PC-9 (cell line): ENCODE data around the gene FOXS1. TPM values are rescaled to one million over a fixed set of nuclear protein-coding genes. Genes with fewer than 3 reads are reported as not detected.

Experiments used
- BruUV-seq: library from RNA; stranded (reverse); fragments of 400-500 nt; replicated peaks from 2 replicates; lab custom pipeline; 2021; lab: Mats Ljungman, UMichigan
- CTCF ChIA-PET: fragments of 300-600 bp; sonication (Branson Sonifier 250); formaldehyde crosslinking; loops from one replicate; lab custom pipeline; 2022; ENCODE audit warnings: antibody characterized with exemption; lab: Charles Lee
- POLR2A ChIA-PET: fragments of 300-600 bp; sonication (Branson Sonifier 250); formaldehyde crosslinking; loops from one replicate; lab custom pipeline; 2022; ENCODE audit warnings: antibody characterized with exemption; ENCODE audit not compliant: unreplicated experiment; lab: Charles Lee
- DNase-seq, 2 experiments: peaks; one replicate each; pipeline versions ENCODE4 v3.0.0 to v3.0.0-alpha.2; 2015 to 2022; ENCODE audit warnings: mixed read lengths in 1 of 2
- H2AFZ ChIP-seq: fragments of 200-600 bp; sonication (generic); 2 replicates; pipeline ENCODE4 v1.8.1; 2017; ENCODE audit warnings: antibody characterized with exemption
- H3F3A ChIP-seq: fragments of 200-600 bp; sonication (generic); 2 replicates; pipeline ENCODE4 v1.8.1; 2017; ENCODE audit warnings: antibody characterized with exemption, mild to moderate bottlenecking, low read depth; ENCODE audit not compliant: insufficient read depth
- H3K27ac ChIP-seq: fragments of 200-600 bp; sonication (generic); 2 replicates; pipeline ENCODE4 v1.6.1; 2016; ENCODE audit warnings: mixed run types
- H3K27me3 ChIP-seq: fragments of 200-600 bp; sonication (generic); 2 replicates; pipeline ENCODE4 v1.6.1; 2016; ENCODE audit warnings: low read depth, mixed run types; ENCODE audit not compliant: insufficient read depth
- H3K36me3 ChIP-seq: fragments of 200-600 bp; sonication (generic); 2 replicates; pipeline ENCODE4 v1.6.1; 2016; ENCODE audit warnings: low read depth, mixed run types
- H3K4me1 ChIP-seq: fragments of 200-600 bp; sonication (generic); replicated peaks from 2 replicates; pipeline ENCODE4 v1.6.1; 2016; ENCODE audit warnings: mixed run types; ENCODE audit not compliant: insufficient read depth
- H3K4me2 ChIP-seq: fragments of 200-600 bp; sonication (generic); 2 replicates; pipeline ENCODE4 v1.6.1; 2017; ENCODE audit warnings: mixed run types
- H3K4me3 ChIP-seq: fragments of 200-600 bp; sonication (generic); 2 replicates; pipeline ENCODE4 v1.6.1; 2016; ENCODE audit warnings: mixed run types
- H3K79me2 ChIP-seq: fragments of 200-600 bp; sonication (generic); 2 replicates; pipeline ENCODE4 v1.6.1; 2017; ENCODE audit warnings: low read depth, mixed run types
- H3K9me2 ChIP-seq: fragments of 200-600 bp; sonication (generic); 2 replicates; pipeline ENCODE4 v1.8.1; 2017; ENCODE audit warnings: mild to moderate bottlenecking; ENCODE audit not compliant: insufficient read depth
- H3K9me3 ChIP-seq: fragments of 200-600 bp; sonication (generic); 2 replicates; pipeline ENCODE4 v1.8.1; 2016; ENCODE audit warnings: low read depth; ENCODE audit not compliant: insufficient read depth
- H4K20me1 ChIP-seq: fragments of 200-600 bp; sonication (generic); 2 replicates; pipeline ENCODE4 v1.8.1; 2017; ENCODE audit not compliant: insufficient read depth
- CTCF ChIP-seq: fragments of 200-600 bp; sonication (generic); conservative IDR thresholded peaks from 2 replicates; pipeline ENCODE4 v1.6.1; 2017; ENCODE audit warnings: mixed run types, antibody characterized with exemption, mild to moderate bottlenecking, moderate library complexity
- EZH2 ChIP-seq: fragments of 200-600 bp; sonication (generic); IDR thresholded peaks from 2 replicates; pipeline ENCODE4 v1.8.0; 2017; ENCODE audit warnings: antibody characterized with exemption, low read depth
- intact Hi-C: fragments of 100-400 bp; cut with micrococcal nuclease; formaldehyde crosslinking; loops from one replicate; pipeline ENCODE4 v1.10.0; 2022; ENCODE audit not compliant: unreplicated experiment
- total RNA-seq: library from RNA; stranded (reverse); gene quantifications from 2 replicates; pipeline ENCODE4 v1.2.3, GENCODE V29; 2021

Gene FOXS1
- total RNA-seq, 1 experiment from 2014 or later, result not detected

- ChIA-PET POLR2A (no interaction called here), CTCF (interaction anchor here (1.2 kb wide), 1 partner anchor 20 kb away, joined by 4 read pairs; no protein-coding TSS in a partner anchor)
- no peaks in the 10 kb centered on the region for H3K9me3 ChIP-seq
- H3K4me1 ChIP-seq, result no peaks in the 10 kb centered on the region
- H3K4me2 ChIP-seq, result no peak overlapping the region
- H3K27ac ChIP-seq, result no peak overlapping the region
- intact Hi-C loops, result no loop called here
- no peaks in the 10 kb centered on the region for H3K79me2 ChIP-seq
- BruUV-seq, result no TSS peak
- peak in 1 of 2 experiments; percentile 23 for DNase-seq
- H3K36me3 ChIP-seq, result no peaks in the 10 kb centered on the region
- H3K9me2 ChIP-seq, result no peaks in the 10 kb centered on the region
- H3K27me3 ChIP-seq, result peaks cover 92% of the 10 kb centered on the region
- H4K20me1 ChIP-seq, result no peaks in the 10 kb centered on the region
- TF ChIP-seq EZH2, result no peak
- no peak for TF ChIP-seq CTCF
- H3K4me3 ChIP-seq, result no peak overlapping the region
- H3F3A ChIP-seq, result no peaks in the 10 kb centered on the region
- H2AFZ ChIP-seq, result no peak overlapping the region
Measured at GRCh38 chr20:31859998-31860380, 14.6 kb upstream of the FOXS1 start.

- no peak overlapping the region for H3K4me2 ChIP-seq
- peaks cover 92% of the 10 kb centered on the region for H3K27me3 ChIP-seq
- H3F3A ChIP-seq, result no peaks in the 10 kb centered on the region
- intact Hi-C loops, result no loop called here
- ChIA-PET CTCF (interaction anchor here (0.6 to 1.2 kb wide), 2 partner anchors 20 to 225 kb away, joined by 3 to 4 read pairs; no protein-coding TSS in a partner anchor), POLR2A (no interaction called here)
- no peaks in the 10 kb centered on the region for H3K4me1 ChIP-seq
- no peaks in the 10 kb centered on the region for H3K79me2 ChIP-seq
- H3K9me2 ChIP-seq, result no peaks in the 10 kb centered on the region
- no peaks in the 10 kb centered on the region for H3K36me3 ChIP-seq
- no peaks in the 10 kb centered on the region for H4K20me1 ChIP-seq
- no TSS peak for BruUV-seq
- no peaks in the 10 kb centered on the region for H3K9me3 ChIP-seq
- no peak overlapping the region for H2AFZ ChIP-seq
- H3K4me3 ChIP-seq, result no peak overlapping the region
- no peak overlapping the region for H3K27ac ChIP-seq
- no peak for TF ChIP-seq CTCF
- TF ChIP-seq EZH2, result no peak
- peak in 1 of 2 experiments; percentile 13 for DNase-seq
Measured at GRCh38 chr20:31859266-31859997, 14.0 kb upstream of the FOXS1 start.

- H3K9me3 ChIP-seq, result no peaks in the 10 kb centered on the region
- ChIA-PET CTCF (interaction anchor here (0.6 kb wide), 1 partner anchor 225 kb away, joined by 3 read pairs; no protein-coding TSS in a partner anchor), POLR2A (no interaction called here)
- no peaks in the 10 kb centered on the region for H3K4me1 ChIP-seq
- H3K27ac ChIP-seq, result no peak overlapping the region
- intact Hi-C loops, result no loop called here
- H3K36me3 ChIP-seq, result no peaks in the 10 kb centered on the region
- H3K4me2 ChIP-seq, result no peak overlapping the region
- TF ChIP-seq CTCF (no peak), EZH2 (no peak)
- no peaks in the 10 kb centered on the region for H4K20me1 ChIP-seq
- H3K9me2 ChIP-seq, result no peaks in the 10 kb centered on the region
- H3K79me2 ChIP-seq, result no peaks in the 10 kb centered on the region
- H3F3A ChIP-seq, result no peaks in the 10 kb centered on the region
- H3K27me3 ChIP-seq, result peaks cover 90% of the 10 kb centered on the region
- no peak overlapping the region for H2AFZ ChIP-seq
- DNase-seq, result no peak
- BruUV-seq, result no TSS peak
- H3K4me3 ChIP-seq, result no peak overlapping the region
Measured at GRCh38 chr20:31858760-31859083, 13.3 kb upstream of the FOXS1 start.
